CD4-positive, alpha-beta T cell treated with Interleukin-21 for 1 hour (primary cell): ENCODE results near the gene RELL1.

Source experiments
- DNase-seq: peaks from one replicate; pipeline ENCODE4 v3.0.0-alpha.2; 2020

Gene RELL1

DNA sequence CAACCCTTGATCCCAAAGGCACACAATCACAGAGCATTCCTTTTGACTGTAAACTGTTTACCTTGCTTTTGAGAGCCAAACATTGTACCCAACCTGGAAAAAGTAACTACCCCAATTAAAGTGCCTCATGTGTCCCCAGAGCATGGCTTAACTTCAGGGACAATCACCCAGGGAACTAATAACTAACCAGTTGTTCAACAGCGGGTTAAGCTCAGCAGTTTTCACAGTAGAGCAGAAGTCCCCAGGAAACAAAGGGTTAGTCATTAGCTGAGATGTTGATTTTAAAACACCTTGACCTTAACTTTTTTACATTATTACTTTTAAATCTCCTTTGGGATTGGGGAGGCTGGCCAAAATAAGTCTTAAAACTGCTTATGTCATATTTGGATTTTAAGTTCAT is 94.8 kb downstream of the RELL1 start:
- DNase-seq, result no peak

DNA sequence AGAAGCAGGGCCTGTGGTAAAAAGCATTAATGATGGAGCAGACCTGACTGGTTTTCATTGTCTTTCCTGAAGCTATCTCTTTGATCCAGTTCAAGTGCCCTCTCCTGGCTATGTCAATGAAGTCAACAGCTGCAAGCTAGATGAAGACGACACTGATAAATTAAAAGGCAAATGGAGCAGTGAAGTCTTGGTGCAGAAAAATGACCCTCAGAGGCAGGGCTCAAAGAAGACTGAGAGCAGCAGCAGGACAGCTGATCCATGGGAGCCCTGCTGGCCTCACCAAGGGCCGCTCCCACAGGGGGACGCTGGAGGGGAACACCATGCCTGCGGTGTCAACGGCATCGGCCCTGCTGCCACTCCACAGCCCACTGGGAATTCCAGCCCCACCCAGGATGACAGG is 96.2 kb downstream of the RELL1 start:
- DNase-seq, result no peak

DNA sequence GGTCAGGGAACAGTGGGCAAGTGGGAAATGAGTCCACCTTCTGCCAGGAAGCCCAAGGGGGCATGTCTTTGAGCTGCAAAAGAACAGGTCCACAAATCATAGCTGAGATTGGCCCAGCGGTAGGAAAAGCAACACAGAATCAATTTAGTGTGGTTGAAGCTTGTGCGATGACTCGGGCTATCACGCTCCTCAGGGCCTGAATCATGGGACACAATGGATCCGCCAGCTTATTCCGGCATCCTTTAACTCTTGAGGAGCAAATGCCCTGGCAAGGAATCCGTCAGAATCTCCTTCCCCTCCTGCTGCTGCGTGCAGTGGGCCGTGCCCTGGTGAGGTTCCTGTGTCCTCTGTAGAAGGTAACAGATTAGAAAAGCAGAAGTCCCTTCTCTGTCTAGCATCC is 98.0 kb downstream of the RELL1 start:
- no peak for DNase-seq

DNA sequence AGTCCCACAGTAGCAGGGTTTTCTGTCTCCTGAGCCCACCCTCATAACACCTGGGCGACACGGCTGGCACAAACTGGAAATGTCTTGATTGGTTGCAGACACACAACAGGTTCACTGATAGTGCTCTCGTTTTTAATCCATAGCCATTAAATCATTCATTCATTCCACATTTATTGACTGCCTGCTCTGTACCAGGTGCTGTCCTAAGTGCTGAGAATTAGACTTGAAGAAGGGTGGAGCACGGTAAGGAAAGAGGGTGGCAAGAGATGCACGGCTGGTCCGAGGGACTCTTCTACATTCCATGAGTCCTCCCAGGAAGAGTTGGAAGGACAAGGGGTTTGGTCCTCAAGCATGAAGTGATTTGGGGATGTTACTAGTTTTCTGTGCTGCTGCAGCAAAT is 100.0 kb downstream of the RELL1 start:
- no peak for DNase-seq

DNA sequence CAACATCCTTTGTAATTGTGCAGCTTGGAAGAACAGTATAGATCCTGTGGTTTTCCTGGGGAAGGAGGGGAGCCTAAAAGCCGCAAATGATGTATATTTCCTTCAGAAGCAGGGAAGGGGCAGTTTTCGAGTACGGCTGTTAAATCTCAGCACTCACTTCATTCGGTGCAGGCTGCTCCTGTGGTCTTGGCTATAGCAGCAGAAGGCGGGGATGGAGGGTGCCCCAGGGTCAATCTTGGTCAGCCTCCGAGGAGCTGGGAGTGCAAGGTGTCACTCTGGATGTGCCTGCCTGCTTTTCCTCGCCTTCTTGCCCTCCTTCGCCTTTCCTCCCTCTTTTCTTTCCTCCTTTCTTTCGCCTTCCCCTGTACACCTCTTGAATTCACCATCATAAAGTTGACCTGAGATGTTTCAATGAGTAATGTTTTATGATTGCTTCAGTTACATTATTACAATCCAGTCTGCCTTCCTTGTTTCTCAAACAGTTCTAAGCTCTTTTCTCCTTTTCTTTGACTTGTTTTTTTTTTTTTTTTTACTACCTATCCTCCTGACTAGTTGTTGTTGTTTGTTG is 101.6 kb downstream of the RELL1 start:
- no peak for DNase-seq

DNA sequence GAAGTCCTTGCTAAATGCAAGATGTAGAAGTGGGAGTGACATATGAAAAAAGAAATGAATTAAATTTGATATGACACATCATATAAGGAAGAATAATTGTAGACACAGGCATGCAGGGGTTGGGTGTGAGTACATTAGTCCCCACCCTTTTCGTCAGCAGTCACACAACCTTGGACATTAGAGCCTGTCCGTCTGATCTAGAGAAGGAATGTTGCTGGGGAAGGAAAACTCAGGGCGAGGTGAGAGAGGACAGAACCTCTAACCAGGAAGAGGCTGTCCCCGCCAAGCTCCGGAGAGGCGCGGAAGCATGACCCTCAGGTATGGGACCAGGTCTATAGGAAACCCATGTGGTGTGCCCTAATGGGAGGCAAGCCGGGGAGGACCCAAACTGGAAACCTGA is 102.1 kb downstream of the RELL1 start:
- DNase-seq, result no peak

DNA sequence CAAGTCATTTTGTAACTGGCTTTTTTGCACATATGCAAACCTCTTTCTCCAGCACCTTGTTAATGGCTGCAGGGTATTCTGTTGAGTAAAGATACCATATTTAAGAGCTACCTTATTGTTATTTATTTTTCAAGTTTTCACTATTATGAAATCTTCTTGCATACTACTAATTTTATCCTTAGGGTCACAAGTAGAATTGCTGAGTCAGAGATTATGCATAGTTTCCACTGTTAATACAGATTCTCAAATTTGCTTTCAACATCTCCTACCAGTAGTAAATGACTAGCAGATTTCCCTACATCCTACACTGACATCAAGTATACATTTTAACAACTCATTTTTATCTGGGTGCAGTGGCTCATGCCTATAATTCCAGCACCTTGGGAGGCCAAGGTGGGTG is 112.6 kb downstream of the RELL1 start:
- no peak for DNase-seq

DNA sequence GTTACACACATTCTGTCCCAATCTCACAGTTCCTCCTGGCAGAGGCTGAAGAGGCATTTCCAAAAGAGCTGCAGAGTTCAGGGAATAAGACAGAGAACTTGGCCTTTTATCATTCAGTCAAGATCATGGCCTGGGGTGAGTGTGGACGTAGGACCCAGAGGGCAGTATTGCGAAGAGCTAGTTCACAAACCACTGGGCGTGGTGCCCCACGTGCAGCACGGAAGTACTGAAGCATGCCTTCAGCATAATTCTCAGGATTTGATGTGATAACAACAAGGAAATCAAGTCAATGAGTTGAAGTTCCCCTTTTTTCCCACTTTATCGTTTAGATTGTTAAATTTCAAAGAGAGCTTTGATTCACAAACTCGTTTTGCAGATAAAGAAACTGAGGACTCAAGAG is 117.7 kb downstream of the RELL1 start:
- no peak for DNase-seq

DNA sequence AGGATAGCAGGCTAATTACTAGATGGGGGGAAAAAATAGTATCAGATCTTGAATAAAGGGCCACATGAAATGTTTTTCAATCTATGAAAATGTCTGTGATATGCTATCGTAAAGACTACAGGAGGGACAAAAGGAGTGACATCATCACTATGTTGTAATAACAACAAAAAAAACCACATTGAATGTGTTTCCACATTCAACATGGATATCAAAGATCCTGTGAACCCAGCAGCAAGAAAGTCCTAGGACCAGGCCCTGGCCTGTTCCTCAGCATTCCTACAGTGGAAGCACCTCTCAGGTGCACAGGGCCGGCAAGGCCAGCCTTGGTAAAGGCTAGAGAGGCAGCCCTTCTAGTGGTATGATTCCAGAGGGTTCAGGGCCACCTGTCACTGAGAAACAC is 118.3 kb downstream of the RELL1 start:
- no peak for DNase-seq

DNA sequence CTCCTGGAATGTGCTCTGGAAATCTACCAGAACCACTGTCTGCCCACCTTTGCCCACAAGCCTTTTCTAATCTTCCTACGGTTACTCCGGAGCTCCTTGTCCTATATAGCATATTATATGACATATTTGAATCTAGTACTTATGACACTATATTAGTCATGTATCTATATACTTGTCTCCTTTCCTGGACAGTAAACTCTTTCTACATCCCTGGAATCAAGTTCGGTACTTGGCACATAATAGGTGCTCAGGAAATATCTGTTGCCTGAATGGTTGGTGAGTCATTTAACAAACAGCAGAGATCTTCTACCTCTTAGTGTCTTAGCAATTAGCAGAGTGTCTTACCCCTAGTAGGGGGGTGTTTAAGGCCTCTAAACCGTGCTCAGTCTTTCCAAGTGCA is 123.6 kb downstream of the RELL1 start:
- DNase-seq, result no peak

DNA sequence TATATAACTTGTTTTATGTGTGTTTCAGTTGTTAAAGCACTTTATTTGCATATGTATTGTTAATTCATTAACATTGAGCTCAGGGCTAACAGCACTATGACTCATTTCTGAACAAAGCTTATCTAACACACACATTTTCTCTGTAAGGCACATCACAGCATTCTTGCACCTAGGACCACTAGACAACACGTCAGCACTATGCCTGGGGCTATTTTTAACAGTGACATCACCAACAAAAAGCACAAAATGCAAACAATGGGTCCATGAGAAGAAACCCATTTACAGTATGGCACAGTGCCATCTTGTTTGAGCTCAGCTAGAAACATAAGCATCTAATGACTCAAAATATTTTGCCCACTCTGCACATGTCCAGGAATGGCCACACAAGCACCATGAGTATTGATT is 124.4 kb downstream of the RELL1 start:
- no peak for DNase-seq

DNA sequence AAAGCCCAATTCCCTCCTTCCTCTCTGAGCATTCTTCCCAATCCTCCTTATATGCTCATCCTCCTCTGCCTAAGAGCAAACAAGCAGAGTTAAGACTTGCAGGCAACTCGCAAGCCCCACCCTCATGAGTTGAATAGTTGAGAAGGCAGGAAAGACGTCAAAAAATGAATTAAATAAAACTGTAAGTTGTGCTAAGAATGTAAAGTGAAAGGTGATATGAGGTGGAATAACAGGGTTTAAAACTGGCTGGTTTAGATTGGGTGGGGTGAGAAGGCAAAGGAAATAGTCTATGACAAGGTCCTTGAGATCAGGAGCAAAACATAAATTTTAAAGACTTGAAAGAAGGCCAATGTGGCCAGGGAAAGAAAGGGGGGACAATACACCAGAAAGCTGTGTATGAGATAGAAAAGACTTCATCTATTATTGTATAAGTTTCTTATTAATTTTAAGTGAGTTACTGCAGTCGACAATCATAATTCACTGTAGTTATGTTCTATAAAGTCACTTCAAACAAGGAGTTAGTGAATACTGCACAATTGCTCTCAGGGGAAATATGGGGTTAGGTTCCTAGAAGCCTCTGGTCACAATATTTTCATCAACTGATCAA is 124.9 kb downstream of the RELL1 start:
- DNase-seq, result no peak
